ENCODE data around the gene SYNE3. TPM values are rescaled to one million over a fixed set of nuclear protein-coding genes. Genes with fewer than 3 reads are reported as not detected.

The SYNE3 gene
- total RNA-seq, 4 donors from 2014 or later = 14.4 to 18.7 (median 16.6) TPM

DNA sequence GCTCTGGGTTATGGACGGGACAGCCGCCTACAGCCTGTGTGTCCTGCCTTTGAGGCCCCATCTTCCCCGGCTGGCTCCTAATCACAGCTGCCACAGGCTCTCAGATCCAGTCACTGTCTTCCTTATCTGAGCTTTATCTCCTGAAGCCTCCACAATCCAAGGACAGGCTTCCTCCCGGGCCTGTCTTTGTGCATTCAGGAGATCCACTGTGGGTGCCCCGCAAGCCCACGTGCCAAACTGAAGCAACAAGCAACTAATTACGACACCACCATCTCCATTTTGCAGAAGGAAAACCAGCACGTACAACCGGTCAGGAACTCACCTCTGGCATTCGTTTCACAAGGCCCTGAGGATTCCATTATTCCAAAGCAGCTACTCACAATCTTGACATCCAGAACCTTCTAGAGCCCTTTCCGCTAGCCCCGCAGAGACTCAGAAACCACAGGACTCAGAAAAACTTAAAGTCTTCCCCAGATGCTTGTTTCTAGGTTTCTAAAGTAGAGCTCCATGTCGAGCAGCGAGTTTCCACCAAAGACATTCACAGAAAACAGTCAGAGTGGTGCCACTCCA is 14.0 kb downstream of the SYNE3 start:
- TF ChIP-seq POLR2AphosphoS5 (IDR thresholded peaks at IDR 0.05) (no peak), EP300 (IDR thresholded peaks at IDR 0.05) (no peak), POLR2A (IDR thresholded peaks at IDR 0.05; ENCODE audit: low read depth) (no peak), CTCF (IDR thresholded peaks at IDR 0.05) (no peak)
- intact Hi-C loops (cut with DNase I) = no loop called here
- no peak for DNase-seq (ENCODE audit: extremely low spot score)
- Histone ChIP-seq H3K27ac (replicated peaks in 1 of 4) (no peak overlapping the region), H3K36me3 (peaks cover 0 to 3% (median 0%) of the 10 kb centered on the region in 4 donors), H3K4me3 (no peak overlapping the region), H3K4me1 (peaks cover 38 to 89% (median 77%) of the 10 kb centered on the region in 4 donors), H3K27me3 (peaks cover 0 to 8% (median 0%) of the 10 kb centered on the region in 4 donors), H3K9me3 (no peaks in the 10 kb centered on the region)
- WGBS = 90% methylated on average over 14 of the region's 14 CpGs

- WGBS = 74% methylated on average over 10 of the region's 14 CpGs
- TF ChIP-seq POLR2A (IDR thresholded peaks at IDR 0.05; ENCODE audit: low read depth) (no peak), CTCF (IDR thresholded peaks at IDR 0.05) (no peak), POLR2AphosphoS5 (IDR thresholded peaks at IDR 0.05) (no peak), EP300 (IDR thresholded peaks at IDR 0.05) (no peak)
- H3K36me3 ChIP-seq = no peaks in the 10 kb centered on the region
- intact Hi-C loops (cut with DNase I) = no loop called here
- no peaks in the 10 kb centered on the region for H3K9me3 ChIP-seq
- peaks cover 0 to 5% (median 0%) of the 10 kb centered on the region in 4 donors for H3K27me3 ChIP-seq
- no peak for DNase-seq (ENCODE audit: extremely low spot score)
- no peak overlapping the region for H3K4me3 ChIP-seq
- H3K4me1 ChIP-seq = peaks cover 43 to 90% (median 79%) of the 10 kb centered on the region in 4 donors
- H3K27ac ChIP-seq (replicated peaks in 1 of 4) = peak overlapping the region; percentile 40 to 52 (median 48)
These were observed 15.6 kb downstream of the SYNE3 start for GRCh38 chr14:95500772-95501401.

DNA sequence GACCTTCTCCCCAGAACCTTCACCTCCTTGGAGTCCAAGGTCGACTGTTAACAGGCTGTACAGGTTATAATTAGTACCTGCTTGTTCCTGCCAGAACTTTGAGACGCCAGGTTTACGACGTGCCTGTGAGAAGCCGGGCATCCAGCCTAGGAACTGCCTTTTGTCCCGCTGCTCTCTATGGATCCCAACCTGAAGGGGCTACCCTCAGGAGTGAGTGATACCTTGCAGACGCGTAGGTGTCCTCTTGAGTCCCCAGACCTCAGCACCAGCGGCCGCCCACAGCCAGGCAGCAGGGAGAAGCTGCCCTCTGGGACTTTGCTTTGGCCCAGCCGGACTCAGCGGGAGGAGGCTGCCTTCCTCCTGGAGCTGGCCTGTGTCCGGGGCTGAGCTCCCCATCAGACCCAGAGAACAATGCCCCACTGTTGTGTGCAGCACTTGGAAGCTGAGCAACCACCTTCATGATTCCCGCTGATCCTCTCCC is 16.2 kb downstream of the SYNE3 start:
- no peak for DNase-seq (ENCODE audit: extremely low spot score)
- H3K27ac ChIP-seq (replicated peaks in 1 of 4) = peak overlapping the region in 2 of 4 donors; percentile 48 to 52
- WGBS = 84% methylated on average over 13 of the region's 14 CpGs
- peaks cover 0 to 9% (median 0%) of the 10 kb centered on the region in 4 donors for H3K27me3 ChIP-seq
- no peaks in the 10 kb centered on the region for H3K9me3 ChIP-seq
- intact Hi-C loops (cut with DNase I) = no loop called here
- H3K36me3 ChIP-seq = no peaks in the 10 kb centered on the region
- H3K4me3 ChIP-seq = no peak overlapping the region
- H3K4me1 ChIP-seq = peaks cover 48 to 96% (median 84%) of the 10 kb centered on the region in 4 donors
- TF ChIP-seq CTCF (IDR thresholded peaks at IDR 0.05) = no peak
- TF ChIP-seq POLR2A (IDR thresholded peaks at IDR 0.05; ENCODE audit: low read depth) = no peak
- no peak for TF ChIP-seq EP300 (IDR thresholded peaks at IDR 0.05)
- TF ChIP-seq POLR2AphosphoS5 (IDR thresholded peaks at IDR 0.05) = no peak

- peak overlapping the region in 1 of 4 donors; percentile 3 for H3K27ac ChIP-seq (replicated peaks in 1 of 4)
- no peaks in the 10 kb centered on the region for H3K36me3 ChIP-seq
- DNase-seq (ENCODE audit: extremely low spot score) = no peak
- WGBS = 91% methylated on average over 1 of the region's 1 CpG
- peaks cover 42 to 97% (median 82%) of the 10 kb centered on the region in 4 donors for H3K4me1 ChIP-seq
- TF ChIP-seq EP300 (IDR thresholded peaks at IDR 0.05) (no peak), CTCF (IDR thresholded peaks at IDR 0.05) (no peak), POLR2AphosphoS5 (IDR thresholded peaks at IDR 0.05) (no peak), POLR2A (IDR thresholded peaks at IDR 0.05; ENCODE audit: low read depth) (no peak)
- H3K27me3 ChIP-seq = peaks cover 0 to 10% (median 0%) of the 10 kb centered on the region in 4 donors
- intact Hi-C loops (cut with DNase I) = no loop called here
- no peaks in the 10 kb centered on the region for H3K9me3 ChIP-seq
- no peak overlapping the region for H3K4me3 ChIP-seq
These were observed 17.1 kb downstream of the SYNE3 start for GRCh38 chr14:95499354-95499750.
